WERI-Rb-1 (cell line): ENCODE data around the gene SCUBE3.

ENCODE experiments used
- DNase-seq: peaks from one replicate; pipeline ENCODE4 v3.0.0-alpha.2; 2020
- H3K27ac ChIP-seq: fragments of 250-450 bp; sonication (Bioruptor Pico); 2 replicates; pipeline ENCODE4 v1.5.1; 2020; ENCODE audit warnings: mild to moderate bottlenecking, moderate library complexity
- H3K27me3 ChIP-seq: fragments of 250-450 bp; sonication (Bioruptor Pico); 2 replicates; pipeline ENCODE4 v1.5.1; 2021; ENCODE audit warnings: mild to moderate bottlenecking, low read depth, moderate library complexity; ENCODE audit not compliant: insufficient read depth, severe bottlenecking
- H3K36me3 ChIP-seq: fragments of 250-450 bp; sonication (Bioruptor Pico); 2 replicates; pipeline ENCODE4 v1.5.1; 2020; ENCODE audit warnings: mild to moderate bottlenecking, moderate library complexity
- H3K4me3 ChIP-seq: 2 replicates; pipeline ENCODE4 v1.5.1; 2011; ENCODE audit warnings: low read depth, mild to moderate bottlenecking, control low read depth, low read length
- H3K9me3 ChIP-seq: fragments of 250-450 bp; sonication (Bioruptor Pico); 2 replicates; pipeline ENCODE4 v1.5.1; 2021; ENCODE audit warnings: mild to moderate bottlenecking, moderate library complexity; ENCODE audit not compliant: severe bottlenecking
- TF ChIP-seq, protein P1 (sequence below): IDR thresholded peaks from 2 replicates; pipeline ENCODE4 v1.5.1; 2011; ENCODE audit warnings: low read depth, mild to moderate bottlenecking, control low read depth, inconsistent platforms, low read length

Gene SCUBE3

DNA sequence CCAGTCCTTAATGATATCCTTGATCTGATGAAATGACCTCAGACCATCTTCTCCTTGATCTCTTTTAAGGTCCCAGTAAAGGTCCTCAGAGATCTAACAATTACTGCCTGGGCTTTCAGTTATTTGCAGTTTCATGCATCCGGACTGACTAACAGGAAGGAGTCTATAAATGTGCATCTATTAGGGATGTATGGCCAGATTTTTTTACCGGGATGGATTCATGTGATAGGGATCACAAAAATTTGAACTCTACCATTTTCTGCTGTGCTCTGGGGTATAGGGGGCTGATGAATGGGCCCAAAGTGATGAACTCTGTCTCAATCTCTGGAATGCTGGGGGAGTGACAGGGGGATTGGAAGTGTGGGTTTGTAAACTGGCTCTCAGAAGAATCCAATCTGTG, 36.2 kb upstream of the SCUBE3 start:
- TF ChIP-seq, protein P1, sequence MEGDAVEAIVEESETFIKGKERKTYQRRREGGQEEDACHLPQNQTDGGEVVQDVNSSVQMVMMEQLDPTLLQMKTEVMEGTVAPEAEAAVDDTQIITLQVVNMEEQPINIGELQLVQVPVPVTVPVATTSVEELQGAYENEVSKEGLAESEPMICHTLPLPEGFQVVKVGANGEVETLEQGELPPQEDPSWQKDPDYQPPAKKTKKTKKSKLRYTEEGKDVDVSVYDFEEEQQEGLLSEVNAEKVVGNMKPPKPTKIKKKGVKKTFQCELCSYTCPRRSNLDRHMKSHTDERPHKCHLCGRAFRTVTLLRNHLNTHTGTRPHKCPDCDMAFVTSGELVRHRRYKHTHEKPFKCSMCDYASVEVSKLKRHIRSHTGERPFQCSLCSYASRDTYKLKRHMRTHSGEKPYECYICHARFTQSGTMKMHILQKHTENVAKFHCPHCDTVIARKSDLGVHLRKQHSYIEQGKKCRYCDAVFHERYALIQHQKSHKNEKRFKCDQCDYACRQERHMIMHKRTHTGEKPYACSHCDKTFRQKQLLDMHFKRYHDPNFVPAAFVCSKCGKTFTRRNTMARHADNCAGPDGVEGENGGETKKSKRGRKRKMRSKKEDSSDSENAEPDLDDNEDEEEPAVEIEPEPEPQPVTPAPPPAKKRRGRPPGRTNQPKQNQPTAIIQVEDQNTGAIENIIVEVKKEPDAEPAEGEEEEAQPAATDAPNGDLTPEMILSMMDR: no peak
- H3K9me3 ChIP-seq: no peaks in the 10 kb centered on the region
- no peaks in the 10 kb centered on the region for H3K36me3 ChIP-seq
- no peak overlapping the region for H3K27ac ChIP-seq
- no peak overlapping the region for H3K4me3 ChIP-seq
- no peaks in the 10 kb centered on the region for H3K27me3 ChIP-seq
- no peak for DNase-seq

DNA sequence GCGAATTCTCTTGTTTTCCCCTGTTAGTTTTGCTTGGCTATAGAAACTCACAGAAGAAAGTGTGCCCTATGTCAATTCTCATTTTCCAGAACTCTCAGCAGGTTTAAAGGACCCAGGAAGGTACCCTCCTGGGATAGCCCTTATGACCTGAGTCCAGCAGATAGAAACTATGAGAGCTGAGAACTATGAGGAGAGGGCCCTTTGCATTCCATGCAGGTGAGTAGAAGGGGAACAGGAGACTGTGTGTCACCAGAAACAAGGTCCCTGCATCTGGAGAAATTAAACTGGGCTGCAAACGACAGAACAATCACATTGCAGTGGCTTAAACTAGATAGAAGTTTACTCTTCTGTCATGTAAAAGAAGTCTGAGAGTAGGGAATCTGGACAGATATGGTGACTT, 35.7 kb upstream of the SCUBE3 start:
- Histone ChIP-seq H3K27me3 (no peaks in the 10 kb centered on the region), H3K36me3 (no peaks in the 10 kb centered on the region), H3K4me3 (no peak overlapping the region), H3K9me3 (no peaks in the 10 kb centered on the region), H3K27ac (no peak overlapping the region)
- TF ChIP-seq, protein P1: no peak
- DNase-seq: no peak

DNA sequence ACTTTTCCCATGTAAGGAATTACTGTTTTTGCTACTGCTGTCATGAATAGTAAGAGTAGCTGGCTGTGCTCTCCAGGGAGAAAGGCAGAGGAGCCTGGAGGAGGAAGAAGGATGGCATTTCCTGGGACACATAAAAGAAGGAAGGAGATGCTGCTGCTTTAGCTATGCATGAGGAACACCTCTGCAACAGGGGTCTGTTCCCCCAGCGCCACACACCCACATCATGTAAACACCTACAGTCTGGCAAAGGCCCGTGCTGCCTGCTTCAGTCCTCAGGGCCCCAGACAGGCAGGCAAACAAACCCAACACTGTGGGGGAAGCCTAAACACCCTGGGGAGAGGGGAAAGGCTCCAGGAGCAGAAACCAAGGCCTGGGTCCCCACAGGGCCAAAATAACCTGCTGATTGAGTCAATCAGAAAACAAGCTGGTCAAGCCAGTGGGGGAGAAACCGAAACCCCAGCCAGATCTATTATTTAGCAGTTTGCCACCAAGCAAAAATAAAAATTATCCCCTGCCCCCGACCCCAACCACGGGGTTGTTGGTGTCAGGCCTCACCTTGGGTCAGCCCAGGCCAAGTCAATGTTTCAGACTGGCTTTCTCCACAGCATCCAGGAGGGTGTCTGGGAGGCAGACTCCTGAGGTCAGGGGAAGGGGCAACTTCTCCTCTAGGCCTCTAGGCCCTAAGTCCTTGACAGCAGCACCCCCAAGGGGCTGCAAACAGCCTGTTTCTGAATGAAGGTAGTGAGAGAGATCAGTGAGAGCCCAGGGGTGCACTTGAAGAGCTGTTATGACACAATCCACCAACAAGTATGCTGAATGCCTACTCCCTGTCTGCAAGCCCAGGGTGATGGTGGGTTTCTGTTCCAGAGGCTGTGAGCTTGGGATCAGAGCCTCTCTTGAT, 34.6 kb upstream of the SCUBE3 start:
- no peaks in the 10 kb centered on the region for H3K27me3 ChIP-seq
- DNase-seq: no peak
- no peaks in the 10 kb centered on the region for H3K9me3 ChIP-seq
- no peak overlapping the region for H3K4me3 ChIP-seq
- no peaks in the 10 kb centered on the region for H3K36me3 ChIP-seq
- TF ChIP-seq, protein P1: peak; percentile 47
- no peak overlapping the region for H3K27ac ChIP-seq

DNA sequence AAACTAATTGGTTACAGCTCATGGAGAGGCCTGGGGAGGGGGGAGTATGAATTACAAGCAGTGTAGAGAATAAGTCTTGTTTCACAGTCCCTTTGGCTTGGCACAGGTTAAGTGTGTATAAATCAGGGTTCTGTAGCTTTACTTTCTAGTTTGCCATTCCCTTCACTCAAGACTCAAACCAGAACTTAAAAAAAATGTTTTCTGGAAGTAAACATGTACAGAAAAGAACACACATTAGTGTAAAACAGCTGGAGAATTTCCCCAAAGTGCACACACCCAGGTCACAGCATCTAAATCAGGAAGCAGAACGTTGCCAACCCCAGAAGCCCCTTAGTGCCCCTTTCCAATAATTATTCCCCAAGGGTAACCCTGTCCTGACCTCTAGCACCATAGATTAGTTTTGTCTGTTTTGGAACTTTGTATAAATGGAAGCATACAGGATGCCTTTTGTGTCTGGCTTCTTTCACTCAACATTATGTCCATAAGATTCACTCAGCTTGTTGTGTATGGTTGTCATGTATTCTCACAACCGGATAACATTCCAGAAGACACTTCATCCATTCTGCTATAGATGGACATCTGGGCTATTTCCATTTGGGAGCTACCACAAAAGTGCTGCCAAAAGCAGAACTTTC, 33.7 kb upstream of the SCUBE3 start:
- Histone ChIP-seq H3K4me3 (no peak overlapping the region), H3K36me3 (no peaks in the 10 kb centered on the region), H3K27me3 (no peaks in the 10 kb centered on the region), H3K9me3 (no peaks in the 10 kb centered on the region), H3K27ac (no peak overlapping the region)
- no peak for DNase-seq
- TF ChIP-seq, protein P1: no peak

DNA sequence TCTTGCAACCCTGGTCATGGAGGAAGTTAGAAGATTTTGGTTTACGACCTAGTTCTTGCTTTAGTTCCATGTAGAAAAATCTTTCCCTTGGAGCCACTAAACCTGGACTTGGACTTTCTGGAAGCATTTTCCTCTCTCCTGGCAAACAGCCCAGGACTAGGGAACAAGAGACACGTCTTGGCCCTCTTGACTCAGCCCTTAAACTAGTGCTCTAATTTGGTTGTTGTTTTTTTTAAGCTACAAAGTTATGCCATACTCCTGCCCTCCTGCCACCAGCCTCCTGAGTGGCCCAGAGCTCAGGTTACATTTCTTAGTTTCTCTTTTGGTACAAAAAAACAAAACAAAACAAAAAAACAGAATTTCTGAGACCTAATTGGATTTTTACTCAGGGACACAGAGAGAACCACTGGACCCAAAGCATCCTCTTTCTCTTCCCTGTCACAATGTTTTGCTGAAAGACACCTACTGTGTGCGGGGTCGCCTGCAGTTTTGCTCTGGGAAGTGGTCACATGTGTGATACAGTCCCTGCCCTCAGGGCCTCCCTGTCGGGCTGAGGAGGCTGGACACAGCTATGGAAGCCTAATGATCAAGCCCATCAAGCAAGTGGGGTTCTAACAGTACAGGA, 32.3 kb upstream of the SCUBE3 start:
- TF ChIP-seq, protein P1: no peak
- Histone ChIP-seq H3K4me3 (no peak overlapping the region), H3K9me3 (no peaks in the 10 kb centered on the region), H3K27ac (no peak overlapping the region), H3K27me3 (no peaks in the 10 kb centered on the region), H3K36me3 (no peaks in the 10 kb centered on the region)
- DNase-seq: no peak
